Retinal pigment epithelial cell (primary cell): ENCODE results near the gene AQP5.

Experiments
- DNase-seq: peaks from one replicate; pipeline ENCODE4 v3.0.0-alpha.2; 2010; ENCODE audit warnings: low read depth
- H3K4me3 ChIP-seq: 2 replicates; pipeline ENCODE4 v1.5.1; 2011; ENCODE audit warnings: mild to moderate bottlenecking, low read length, control low read depth, moderate library complexity
- TF ChIP-seq, protein P1 (sequence below): conservative IDR thresholded peaks from 2 replicates; pipeline ENCODE4 v1.5.1; 2011; ENCODE audit warnings: low read depth, low read length, control low read depth, inconsistent platforms

Gene AQP5

GRCh38 chr12:49975318-49975761 lies 13.7 kb downstream of the AQP5 start:
- DNase-seq: no peak
- no peak overlapping the region for H3K4me3 ChIP-seq
- TF ChIP-seq, protein P1, sequence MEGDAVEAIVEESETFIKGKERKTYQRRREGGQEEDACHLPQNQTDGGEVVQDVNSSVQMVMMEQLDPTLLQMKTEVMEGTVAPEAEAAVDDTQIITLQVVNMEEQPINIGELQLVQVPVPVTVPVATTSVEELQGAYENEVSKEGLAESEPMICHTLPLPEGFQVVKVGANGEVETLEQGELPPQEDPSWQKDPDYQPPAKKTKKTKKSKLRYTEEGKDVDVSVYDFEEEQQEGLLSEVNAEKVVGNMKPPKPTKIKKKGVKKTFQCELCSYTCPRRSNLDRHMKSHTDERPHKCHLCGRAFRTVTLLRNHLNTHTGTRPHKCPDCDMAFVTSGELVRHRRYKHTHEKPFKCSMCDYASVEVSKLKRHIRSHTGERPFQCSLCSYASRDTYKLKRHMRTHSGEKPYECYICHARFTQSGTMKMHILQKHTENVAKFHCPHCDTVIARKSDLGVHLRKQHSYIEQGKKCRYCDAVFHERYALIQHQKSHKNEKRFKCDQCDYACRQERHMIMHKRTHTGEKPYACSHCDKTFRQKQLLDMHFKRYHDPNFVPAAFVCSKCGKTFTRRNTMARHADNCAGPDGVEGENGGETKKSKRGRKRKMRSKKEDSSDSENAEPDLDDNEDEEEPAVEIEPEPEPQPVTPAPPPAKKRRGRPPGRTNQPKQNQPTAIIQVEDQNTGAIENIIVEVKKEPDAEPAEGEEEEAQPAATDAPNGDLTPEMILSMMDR: no peak

- no peak for DNase-seq
- TF ChIP-seq, protein P1: no peak
- no peak overlapping the region for H3K4me3 ChIP-seq
Measured at GRCh38 chr12:49976557-49976956, 14.9 kb downstream of the AQP5 start.

- no peak for DNase-seq
- H3K4me3 ChIP-seq: no peak overlapping the region
- TF ChIP-seq, protein P1: no peak
Measured at GRCh38 chr12:49978125-49978524, 16.5 kb downstream of the AQP5 start.

DNA sequence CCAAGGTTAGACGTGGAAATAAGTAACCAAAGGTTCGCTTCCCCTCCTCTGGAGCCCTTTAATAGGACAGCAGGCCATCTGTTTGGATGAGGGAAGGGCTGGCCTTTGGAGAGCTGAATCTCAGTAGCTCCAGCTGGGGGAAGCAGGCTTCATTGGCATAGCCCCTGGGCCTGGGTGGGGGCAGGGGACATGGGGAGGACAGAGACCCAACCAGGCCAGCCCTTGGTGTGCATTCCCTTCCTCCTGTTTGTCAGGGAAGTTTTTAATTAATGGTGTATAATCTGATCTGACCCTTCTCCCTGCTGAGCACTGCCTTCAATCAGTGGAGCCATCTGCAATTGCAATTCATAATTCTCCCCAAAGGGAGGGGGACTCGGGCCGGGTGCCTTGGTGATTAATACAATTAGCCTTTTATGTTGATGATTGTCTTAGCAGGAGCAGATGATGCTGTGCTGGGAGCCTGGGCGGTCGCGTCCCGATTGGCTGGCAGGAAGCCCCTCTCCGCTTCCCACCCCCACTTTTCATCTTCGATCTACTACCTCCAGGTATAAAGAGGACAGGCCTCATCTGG lies 17.4 kb downstream of the AQP5 start:
- no peak for DNase-seq
- no peak overlapping the region for H3K4me3 ChIP-seq
- TF ChIP-seq, protein P1: no peak

DNA sequence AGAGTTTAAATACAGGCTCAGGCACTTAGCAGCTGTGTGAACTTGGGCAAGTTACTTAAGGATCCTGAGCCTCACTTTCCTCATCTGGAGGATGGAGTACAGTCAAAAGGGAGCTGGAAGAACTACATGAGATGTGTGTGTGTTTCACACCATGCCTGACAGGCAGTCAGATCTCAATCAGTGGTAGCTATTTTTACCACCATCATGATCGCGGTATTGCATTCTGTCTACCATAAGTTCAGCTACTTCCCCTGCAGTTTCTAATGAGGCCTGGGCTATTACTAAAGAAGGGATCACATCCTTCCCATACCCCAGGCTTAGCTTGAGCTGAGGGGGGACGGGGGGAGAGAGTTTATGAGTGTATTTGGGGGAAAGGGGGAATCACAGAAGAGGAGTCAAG lies 18.1 kb downstream of the AQP5 start:
- DNase-seq: no peak
- no peak overlapping the region for H3K4me3 ChIP-seq
- TF ChIP-seq, protein P1: no peak

DNA sequence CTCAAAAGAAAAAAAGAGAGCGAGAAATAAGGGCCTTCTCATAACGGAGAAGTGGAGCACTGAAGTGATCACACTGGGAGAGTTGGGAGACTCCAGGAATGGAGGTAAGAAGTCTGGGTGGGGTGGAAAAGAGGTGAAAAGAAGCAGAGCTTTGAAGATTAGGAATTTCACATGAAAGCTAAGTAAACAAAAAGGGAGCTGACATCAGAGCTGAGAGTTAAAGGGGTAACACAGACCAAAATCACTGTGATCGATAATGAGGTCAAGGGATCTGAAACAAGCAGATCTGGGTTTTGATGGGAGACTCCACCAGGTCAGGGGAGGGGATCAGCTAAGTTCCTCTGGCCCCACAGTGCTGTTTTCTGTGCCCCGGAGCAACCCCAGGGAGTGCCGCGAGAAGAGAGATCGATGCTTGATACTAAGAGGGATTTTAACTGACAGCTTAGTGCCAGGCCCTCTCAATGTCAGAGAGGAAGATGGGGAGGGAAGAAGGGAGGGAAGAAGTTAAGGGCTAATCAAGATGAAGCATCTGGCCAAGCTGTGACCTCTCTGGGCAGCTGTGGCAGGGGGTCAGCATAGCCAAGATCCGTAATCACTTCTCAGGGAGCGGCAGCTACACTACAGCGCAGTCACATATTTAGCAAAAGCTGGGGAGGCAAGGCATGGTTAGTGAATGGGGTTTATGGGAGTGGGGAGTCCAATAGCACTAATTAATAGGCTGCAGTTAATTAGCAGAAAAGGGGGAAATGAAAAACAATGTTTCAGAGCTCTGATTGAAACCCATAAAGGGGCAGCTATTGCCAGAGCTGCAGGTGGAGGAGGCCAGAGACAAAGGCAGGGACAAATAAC lies 19.1 kb downstream of the AQP5 start:
- H3K4me3 ChIP-seq: no peak overlapping the region
- TF ChIP-seq, protein P1: no peak
- no peak for DNase-seq
